GM19238 (cell line): ENCODE results near the gene RUSF1.
"Not testable (repeated sequence)": the region's sequence is repeated elsewhere in the genome, so short reads cannot be mapped to it uniquely, and the experiment has no call there.

Source experiments
- DNase-seq: peaks from one replicate; pipeline ENCODE4 v3.0.0; 2011; ENCODE audit warnings: low spot score; ENCODE audit not compliant: insufficient read length

Gene RUSF1

DNA sequence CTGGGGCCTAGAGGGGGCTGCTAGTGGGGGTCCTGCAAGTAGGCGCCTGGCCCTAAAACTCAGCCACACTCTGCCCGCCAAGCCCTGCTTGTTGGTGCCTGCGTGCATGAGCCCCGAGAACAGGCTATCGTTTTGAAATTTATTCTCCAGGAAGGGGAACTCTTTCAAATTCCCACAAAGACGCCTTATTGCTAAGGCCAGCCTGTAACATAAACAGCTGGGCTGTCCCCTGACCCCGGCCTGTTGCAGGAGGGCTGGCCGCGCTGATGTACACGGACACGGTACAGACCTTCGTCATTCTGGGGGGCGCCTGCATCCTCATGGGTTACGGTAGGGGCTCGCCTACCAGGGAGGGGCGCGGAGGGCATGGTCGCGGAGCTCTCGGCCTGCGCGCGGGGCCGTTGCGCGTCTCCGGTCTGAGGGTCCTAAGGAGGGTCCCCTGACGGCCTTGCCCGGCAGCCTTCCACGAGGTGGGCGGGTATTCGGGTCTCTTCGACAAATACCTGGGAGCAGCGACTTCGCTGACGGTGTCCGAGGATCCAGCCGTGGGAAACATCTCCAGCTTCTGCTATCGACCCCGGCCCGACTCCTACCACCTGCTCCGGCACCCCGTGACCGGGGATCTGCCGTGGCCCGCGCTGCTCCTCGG, 21.0 kb downstream of the RUSF1 start:
- DNase-seq: no peak

DNA sequence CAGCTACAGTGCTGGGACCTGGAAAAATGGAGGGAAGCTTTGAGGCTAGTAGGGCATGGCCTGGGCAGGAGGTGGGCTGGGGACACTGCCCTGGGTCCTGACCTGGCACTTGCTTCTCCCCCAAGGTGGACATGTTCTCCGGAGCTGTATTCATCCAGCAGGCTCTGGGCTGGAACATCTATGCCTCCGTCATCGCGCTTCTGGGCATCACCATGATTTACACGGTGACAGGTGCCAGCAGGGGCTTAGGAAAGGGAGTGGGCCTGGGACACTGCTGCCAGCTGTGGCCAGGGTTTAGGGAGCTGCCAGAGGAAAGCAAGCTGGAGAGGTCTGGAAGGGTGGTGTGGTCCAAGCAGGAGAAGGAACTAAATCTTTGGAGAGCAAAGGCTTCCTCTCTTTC, 22.1 kb downstream of the RUSF1 start:
- DNase-seq: no peak

- DNase-seq: no peak
These were observed 22.6 kb downstream of the RUSF1 start for GRCh38 chr16:31485571-31485970.

GRCh38 chr16:31484491-31485171, 23.6 kb downstream of the RUSF1 start:
- no peak for DNase-seq

GRCh38 chr16:31484048-31484447, 24.1 kb downstream of the RUSF1 start:
- not testable (repeated sequence) for DNase-seq

DNA sequence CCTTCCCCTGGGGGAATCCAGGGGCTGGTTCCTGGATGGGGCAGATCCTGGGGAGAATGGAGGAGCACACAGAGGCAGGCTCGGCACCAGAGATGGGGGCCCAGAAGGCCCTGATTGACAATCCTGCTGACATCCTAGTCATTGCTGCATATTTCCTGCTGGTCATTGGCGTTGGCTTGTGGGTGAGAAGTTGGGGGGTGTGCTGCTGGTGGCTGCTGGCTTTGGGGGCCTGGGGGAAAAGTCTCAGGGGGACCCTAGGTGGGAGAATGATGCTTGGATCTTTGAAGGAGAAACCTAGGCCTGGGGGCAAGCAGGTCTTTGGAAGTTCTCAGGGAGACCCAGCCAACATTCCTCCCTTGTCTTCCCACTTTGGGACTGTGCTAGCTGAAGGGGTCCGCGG, 25.1 kb downstream of the RUSF1 start, which contains the start of gene SLC5A2:
Gene SLC5A2 (plus strand): TSS at position 43 of the 400 bp plus-strand sequence. CDS start 14 bp downstream, at position 57.
- no peak for DNase-seq

DNA sequence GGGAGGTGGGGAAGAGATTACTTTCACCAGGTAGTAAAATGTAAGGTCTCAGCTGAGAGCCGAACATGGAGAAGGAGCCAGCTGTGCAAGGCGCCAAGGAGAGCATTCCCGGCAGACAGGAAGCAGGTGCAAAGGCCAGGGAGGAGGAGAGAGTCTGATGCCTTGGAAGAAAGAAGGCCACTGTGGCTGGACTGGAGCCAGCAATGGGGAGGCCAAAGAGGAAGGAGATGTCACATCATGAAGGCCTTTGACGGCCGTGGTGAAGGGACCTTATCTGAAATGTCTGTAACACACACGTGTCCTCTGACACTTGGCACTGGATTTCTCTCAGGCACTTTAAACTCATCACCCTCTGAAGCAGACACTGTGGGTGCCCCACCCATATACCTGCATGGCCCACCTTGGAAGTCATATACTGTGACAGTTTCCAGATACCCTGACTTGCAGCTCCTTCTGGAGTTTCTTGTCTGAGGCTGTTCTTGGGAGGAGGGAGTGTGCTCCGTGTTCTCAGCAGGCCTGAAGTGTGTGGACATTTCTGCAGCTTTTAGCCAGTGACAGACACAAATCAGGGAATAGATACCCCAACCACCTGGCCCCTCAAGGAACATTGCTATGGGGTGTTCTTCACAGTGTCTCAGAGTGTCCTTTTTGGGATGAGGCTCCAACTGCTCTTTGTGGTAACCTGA, 27.2 kb downstream of the RUSF1 start:
- DNase-seq: no peak

DNA sequence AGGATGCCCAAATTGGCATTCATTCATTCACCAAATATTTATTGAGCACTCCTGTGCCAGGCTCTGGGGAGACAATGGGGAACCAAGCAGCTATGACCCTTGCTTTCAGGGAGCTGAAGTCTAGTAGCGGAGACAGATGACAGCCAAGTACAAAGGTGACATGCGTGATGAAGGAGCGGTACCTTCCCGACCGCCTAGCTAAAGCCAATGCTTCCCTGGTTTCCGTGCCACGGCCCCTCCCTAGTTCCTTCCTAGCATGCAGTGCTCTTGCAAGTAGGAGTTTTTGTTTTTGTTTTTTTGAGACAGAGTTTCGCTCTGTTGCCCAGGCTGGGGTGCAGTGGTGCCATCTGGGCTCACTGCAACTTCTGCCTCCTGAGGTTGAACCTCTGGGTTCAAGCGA, 28.4 kb downstream of the RUSF1 start:
- DNase-seq: no peak

GRCh38 chr16:31478956-31479355, 29.2 kb downstream of the RUSF1 start:
- no peak for DNase-seq

DNA sequence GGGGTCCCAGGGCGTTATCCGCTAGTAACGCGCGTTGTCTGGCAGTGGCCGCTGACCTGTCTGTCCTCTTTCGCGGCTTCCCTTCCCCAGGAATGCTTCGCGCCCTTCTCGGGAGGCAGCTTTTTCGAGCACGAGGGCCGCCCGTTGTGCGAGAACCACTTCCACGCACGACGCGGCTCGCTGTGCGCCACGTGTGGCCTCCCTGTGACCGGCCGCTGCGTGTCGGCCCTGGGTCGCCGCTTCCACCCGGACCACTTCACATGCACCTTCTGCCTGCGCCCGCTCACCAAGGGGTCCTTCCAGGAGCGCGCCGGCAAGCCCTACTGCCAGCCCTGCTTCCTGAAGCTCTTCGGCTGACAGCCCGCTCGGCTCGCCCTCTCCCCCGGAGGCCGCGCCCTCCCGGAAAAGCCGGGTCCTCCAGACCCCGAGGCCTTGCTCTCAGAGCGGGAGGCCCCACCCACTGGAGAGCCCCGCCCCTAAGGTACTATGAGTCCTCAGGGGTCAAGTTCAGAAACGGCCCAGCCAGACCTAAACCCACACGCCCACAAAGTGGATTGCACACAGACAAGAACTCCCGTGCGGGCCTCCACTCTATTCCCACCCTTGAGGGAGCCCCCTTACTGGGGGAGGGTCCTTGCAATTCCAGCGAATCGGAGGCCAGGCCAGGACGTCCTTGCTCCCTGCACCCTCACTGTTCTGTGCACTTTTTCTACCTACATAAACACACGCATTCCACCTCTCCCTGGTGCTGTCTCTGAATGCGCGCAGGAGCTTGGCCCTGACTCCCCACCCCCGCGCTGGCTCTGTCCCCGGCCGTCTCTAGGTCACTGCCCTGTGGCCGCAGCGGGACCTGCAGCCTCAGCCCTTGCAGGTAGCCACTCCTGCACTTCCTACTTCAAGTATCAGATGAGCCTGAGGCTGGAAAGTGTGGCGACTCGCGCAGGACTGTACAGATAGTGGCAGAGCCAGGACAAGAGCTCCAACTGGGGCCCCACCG, 30.7 kb downstream of the RUSF1 start:
- peak; percentile 44 for DNase-seq

DNA sequence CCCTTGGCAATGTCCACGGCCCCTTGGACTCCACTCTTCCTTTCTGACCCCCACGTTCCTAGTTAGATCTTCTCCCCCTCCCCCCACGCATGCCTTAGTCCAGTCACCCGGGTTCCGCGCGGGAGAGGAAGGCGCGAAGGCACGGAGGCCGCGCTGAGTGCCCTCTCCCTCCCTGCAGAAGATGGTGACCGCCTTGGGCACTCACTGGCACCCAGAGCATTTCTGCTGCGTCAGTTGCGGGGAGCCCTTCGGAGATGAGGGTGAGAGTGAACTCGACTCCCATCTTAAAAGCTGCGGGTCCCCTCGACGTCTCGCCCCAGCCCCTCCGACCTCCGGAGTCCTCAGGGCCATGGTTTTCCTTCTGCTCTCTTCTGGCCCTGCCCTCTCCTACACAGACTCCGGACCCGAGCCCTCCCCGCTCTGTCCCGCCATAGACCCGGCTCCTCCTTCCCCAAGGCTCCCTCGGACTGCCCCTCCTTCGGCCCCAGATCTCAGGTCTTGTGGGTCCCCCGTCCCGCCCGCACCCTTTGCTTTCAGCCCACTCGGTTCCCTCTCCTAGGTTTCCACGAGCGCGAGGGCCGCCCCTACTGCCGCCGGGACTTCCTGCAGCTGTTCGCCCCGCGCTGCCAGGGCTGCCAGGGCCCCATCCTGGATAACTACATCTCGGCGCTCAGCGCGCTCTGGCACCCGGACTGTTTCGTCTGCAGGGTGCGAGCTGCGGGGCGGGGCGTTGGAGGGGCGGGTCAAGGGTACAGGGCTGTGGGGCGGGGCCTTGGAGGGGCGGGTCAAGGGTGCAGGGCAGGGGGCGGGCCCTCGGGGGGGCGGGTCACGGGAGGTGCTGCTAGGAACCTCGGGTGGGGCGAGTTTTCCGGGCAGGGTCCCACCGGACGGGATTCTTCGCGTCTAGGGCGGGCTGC, 31.6 kb downstream of the RUSF1 start:
- peak; percentile 79 for DNase-seq

DNA sequence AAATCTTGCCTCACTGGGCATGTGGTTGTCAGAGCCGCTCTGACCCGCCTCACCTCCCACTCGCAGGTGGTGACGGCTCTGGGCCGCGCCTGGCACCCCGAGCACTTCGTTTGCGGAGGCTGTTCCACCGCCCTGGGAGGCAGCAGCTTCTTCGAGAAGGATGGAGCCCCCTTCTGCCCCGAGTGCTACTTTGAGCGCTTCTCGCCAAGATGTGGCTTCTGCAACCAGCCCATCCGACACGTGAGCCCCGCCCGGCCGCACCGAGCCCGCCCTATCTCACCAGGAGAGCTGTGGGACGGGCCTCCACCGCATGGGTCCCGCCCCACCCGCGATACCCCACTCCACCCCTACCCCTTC, 32.3 kb downstream of the RUSF1 start:
- DNase-seq: no peak

DNA sequence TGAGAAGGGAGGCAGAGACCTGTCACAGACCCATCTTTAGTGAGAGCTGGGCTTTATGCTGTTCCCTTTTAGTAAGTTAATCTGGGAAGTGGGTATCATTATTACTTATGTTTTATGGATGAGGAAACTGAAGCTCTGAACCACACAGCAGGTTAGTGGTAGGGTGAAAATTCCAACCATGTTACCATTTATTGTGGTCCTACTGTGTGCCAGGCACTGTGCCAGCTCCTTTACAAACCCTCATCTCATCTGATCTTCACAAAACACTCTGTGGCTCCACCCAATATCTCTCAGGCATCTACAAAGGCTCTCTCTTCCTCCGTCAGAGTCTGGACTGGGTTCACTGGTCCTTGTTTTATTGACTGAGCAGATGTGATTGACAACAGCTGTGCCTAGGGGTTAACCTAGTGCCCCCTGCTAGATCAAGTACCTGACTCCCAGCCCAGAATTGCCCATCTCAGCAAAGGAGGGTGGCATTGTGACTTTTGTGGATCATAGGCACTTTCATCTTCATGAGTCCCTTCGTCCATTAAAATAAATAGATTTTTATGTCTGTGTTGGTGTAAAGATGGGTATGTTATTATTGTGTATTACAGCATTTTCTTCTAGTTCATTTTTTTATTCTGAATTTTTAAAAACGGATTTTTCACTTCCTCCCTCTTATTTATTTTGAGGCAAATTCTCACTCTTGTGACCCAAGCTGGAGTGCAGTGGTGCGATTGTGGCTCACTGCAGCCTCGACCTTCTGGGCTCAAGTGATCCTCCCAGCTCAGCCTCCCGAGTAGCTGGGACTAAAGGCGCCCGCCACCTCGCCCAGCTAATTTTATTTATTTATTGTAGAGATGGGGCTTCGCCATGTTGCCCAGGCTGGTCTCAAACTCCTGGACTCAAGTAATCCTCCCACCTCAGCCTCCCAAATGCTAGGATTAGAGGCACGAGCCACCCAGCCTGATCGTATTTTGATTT, 33.1 kb downstream of the RUSF1 start:
- no peak for DNase-seq

GRCh38 chr16:31474173-31474714, 33.9 kb downstream of the RUSF1 start:
- no peak for DNase-seq

GRCh38 chr16:31473264-31473984, 34.8 kb downstream of the RUSF1 start:
- DNase-seq: no peak

DNA sequence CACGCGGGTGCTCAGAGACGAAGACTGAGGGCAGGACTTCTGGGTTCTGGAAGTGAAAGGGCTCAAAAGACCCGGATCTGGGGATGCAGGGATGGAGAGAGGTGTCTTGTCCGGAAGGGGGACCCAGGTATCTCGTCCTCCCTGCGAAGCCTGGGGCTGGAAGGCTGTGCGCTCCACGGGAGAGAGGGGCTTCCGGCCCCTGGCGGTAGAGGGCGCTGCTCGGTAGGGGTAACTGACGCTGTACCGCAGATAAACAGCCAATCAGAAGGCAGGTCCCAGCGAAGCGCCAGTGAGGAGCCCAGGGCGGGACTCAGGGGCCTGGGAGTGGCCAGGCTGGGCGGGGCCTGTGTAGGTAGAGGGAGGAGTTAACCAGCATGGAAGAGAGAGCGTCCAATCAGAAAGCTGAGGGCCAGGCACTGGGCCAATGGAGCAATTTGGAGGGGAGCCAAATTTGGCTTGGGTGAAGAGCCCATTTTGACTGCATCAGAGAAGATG, 35.4 kb downstream of the RUSF1 start:
- DNase-seq: no peak

- DNase-seq: no peak
These were observed 36.1 kb downstream of the RUSF1 start, which contains the start of gene TGFB1I1 for GRCh38 chr16:31471875-31472708. Gene TGFB1I1, plus strand, starts transcription at chr16:31472152. Its CDS starts 37 bp downstream, at chr16:31472189.
